ENCODE measurements around the gene KSR2.

Gene KSR2

DNA sequence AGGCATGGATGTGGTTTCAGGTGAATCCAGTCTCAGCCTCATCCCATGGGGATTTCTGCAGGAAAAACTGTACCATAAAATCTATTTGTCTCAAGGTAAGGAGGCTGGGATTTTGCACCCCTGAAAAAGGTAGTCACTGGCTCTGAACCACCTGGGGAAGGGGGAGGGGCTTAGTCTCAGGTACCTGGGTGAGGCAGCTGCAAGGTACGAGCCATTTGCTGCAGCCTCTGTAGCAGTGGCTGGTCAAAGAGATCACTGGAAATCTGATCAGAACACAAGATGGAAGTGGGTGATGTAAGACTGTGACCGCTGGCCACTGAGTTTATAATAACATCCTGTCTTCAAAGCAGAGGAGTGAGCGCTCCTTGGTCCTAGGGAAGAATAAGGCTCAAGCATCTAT, 397.5 kb downstream of the KSR2 start:
- no peak for DNase-seq

DNA sequence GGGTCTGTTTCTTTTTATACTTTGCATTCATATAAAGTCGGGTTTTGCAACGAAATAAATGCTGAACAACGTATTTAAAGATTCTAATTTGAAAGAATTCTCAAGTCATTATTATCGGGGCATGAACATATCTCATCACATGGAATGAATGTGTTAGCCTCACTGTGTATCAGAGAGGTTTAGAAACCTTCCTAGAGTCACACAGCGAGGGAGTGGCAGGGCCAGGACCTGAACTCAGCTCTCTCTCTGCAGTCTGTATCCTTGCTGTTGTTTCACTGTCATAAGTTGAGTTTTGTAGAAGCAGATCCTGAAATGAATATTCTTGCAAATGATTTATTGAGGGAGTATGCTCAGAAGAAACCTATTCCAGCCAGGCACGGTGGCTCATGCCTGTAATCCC, 398.2 kb downstream of the KSR2 start:
- no peak for DNase-seq

DNA sequence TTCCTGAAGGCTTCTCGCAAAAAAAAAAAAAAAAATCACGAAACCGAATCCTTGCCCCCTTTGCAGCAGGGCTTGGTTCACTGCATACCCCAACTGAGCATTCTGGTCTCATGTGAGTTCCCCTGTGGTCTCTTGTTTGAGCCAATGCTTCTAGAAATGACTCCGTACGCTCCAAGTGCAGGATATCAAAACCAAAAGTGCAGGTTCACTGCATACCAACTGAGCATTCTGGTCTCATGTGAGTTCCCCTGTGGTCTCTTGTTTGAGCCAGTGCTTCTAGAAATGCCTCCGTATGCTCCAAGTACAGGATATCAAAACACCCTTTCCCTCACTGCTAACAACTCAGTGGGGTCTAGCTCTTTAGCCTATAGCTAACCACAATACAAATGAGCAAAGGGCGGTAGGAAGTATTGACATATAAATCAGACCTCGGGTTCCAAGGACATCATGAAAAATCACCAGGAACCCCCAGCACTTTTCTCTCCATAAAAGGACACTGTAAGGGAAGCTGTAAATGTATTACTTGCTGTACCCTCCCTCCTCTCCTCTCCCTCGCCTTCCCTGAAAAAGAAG, 401.1 kb downstream of the KSR2 start:
- no peak for DNase-seq

DNA sequence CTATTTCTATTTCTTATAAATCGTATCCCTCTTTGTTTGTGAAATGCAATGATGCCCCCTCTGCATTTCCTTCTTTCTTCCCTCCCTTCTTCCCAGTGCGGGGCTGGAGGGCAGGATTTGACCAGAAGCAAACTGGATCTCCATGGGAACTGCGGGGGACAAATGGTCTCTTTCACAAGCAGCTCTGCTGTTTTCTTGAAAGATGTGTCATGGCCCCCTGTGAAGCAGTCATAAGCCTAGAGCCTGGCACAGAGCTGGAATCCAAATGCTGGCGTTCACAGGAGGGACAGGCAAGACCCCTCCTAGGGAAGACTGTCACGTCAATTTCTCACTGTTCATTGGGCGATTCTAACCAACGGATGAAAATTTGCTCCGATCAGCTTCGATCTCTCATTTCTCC, 403.9 kb downstream of the KSR2 start:
- peak; percentile 43 for DNase-seq

DNA sequence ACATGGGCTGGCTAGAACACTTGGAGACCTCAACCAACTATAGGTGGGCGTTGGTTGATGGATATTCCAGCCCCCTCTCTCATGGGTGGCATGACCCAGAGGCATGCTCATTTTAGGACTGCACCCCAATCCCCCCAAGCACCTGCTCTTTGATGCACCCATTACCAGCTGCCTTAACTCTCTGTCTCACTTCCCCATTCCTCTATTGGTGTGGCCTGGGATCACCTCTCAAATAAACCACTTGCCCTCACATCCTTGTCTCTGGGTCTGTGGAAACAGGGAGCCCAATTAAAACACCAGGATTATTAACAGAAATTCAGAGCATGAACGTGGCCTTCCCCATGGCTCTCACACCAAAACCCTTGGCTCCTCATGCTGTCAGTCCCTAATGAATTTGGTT, 405.1 kb downstream of the KSR2 start:
- no peak for DNase-seq

DNA sequence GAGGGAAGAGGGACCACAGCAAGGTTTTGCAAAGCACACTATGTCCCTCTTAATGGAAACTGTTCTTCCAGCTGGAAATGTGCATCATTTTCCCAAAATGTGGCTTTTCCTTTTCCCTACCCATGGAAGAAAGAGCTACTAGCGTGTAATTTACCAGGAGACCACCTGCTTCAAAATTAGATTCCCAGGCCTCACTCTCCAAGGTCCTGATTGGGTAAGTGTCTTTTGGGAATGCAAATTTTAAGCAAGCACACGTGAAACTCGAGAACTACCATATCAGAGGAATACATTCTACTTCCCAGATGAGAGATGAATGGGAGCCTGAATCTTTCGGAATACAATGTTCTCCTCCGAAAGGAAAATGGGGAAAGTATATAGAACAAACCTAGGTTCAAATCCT, 405.8 kb downstream of the KSR2 start:
- DNase-seq: no peak

DNA sequence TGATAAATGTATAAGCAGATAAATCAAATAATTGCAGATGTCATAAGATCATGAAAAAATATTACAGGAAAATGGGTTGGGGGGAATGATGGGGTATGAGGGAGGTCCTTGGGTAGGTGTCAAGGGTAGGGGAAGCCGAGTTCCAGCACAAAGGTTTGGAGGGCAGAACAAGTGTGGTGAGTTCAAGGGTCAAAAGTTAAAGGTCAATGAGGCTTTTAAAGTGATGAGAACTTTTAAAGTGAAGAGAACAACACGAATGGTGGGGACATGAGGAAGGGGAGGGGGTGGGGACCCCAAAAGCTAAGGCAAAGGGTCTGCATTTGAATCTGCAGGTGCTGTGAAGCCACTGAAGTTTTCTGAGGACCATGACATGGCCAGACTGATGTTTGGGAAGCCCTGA, 406.8 kb downstream of the KSR2 start:
- no peak for DNase-seq

DNA sequence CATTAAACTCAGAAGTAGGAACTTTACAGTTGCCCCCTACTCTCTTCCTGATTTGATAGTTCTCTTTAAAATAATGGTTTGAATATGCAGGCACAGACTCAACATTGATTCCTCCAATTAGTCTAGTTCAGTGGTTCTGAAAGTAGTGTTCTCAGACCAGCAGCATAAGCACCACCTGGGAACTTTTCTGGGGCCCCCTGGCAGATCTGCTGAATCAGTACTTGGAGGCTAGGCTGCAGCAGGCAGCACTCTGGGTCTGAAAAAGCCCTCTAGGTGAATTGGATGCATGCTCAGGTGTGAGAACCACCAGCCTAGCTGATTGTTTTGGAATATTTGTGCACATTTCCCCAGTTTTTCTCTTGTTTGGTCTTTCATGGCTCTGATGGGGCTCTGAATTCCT, 408.8 kb downstream of the KSR2 start:
- DNase-seq: no peak

DNA sequence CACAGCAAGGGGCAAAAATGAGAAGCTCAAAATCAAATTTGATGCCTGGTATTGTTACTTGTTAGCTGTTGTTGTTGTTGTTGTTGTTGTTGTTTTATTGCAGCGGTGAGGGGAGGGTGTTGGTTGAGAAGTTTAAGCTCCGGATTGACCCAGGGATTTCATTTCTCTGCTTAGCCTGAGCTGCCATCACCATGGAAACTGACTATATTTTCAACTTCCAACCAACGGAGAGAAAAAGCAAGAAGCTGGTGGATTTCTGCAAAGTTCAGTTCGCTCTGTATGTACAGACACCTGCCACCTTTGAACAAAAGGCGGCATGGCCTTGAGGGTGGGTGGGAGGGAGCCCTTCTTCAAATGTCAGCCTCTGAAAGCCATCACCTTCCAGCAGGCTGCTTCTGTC, 412.9 kb downstream of the KSR2 start:
- no peak for DNase-seq

DNA sequence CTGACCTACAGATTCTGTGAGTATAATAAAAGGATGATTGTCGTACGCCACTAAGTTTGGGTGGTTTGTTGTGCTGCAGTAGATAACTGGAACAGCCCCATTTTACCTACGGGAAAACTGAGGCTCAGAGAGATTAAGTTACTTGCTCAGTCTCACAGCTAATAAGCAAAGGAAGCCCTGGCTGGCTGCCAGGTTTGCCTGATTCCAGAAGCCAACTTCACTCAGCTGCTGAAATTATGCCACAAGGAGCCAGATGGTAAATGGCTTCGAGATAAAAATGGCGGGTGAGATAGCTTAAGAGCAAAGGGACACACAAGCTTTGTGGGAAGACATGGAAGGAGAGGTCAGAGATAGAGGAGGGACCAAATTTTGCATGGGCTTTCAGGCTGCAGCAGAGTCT, 415.8 kb downstream of the KSR2 start:
- DNase-seq: no peak

DNA sequence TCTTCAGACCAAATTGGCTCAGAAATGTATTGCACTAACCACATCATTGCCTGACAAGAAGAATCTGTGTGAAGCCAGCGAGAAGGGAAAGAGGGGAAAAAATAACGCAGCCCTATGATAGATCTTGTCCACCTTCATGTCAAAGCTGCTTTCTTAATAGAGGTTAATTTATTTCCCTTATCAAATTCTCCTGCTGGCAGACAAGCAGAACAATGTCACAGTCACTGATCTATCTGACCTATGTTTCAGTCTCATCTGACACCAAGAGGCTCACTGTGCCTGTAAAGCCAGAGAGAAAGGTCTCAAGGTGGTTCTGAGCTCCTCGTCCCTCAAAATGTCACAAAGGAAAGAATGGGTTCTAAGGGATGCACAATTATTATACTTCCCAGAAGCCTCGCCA, 417.1 kb downstream of the KSR2 start:
- DNase-seq: no peak

DNA sequence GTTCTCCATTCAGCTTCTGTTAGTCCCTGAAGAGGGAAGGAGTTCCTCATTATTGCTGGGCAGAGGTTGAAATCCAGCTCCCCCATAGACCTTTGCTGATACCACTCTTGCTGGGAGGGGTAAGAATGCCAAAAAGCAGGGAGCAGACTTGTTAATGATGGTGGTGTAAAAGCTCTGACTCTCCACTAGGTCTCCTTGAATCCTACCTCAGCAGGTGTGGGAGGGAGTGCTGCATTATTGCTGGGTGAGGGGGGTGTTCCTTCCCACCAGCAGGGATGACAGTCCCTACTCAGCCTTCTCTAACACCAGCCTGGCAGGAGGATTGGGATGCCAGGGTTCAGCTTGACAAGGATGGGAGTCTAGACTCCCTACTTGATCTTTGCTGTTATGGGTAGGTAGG, 421.6 kb downstream of the KSR2 start:
- DNase-seq: no peak

DNA sequence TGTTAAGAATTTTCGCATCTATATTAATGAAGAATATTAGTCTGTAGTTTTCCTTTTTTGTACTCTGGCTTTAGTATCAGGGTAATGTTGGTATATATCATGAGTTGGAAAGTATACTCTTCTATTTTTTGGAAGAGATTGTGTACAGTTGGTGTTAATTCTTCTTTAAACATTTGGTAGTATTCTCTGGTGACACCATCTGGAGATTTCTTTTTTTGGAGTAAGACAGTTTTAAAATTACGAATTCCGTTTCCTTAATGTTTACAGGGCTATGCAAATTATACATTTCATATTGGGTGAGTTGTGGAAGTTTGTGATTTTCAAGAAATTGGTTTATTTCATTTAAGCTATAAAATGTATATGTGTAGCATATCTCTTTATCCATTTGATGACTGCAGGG, 423.6 kb downstream of the KSR2 start:
- DNase-seq: no peak

DNA sequence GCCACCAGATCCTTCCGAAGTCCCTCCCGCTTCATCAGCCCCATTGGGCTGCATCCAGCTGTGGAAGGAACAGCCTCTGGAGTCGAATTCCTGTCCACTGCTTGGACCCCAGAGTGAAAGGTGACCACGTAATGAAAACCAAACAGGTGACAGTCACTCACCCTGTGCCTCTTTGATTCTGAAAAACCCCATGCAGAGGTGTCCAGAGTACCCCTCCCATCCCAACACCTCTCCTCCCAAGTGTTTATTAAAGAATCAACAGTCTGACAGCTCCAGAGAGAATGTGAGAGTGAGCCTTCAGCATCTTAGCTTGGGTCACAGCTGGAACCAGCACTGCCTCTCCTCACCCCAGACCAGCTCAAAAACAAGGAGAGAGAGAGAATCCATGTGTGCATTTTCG, 428.8 kb downstream of the KSR2 start:
- DNase-seq: no peak

DNA sequence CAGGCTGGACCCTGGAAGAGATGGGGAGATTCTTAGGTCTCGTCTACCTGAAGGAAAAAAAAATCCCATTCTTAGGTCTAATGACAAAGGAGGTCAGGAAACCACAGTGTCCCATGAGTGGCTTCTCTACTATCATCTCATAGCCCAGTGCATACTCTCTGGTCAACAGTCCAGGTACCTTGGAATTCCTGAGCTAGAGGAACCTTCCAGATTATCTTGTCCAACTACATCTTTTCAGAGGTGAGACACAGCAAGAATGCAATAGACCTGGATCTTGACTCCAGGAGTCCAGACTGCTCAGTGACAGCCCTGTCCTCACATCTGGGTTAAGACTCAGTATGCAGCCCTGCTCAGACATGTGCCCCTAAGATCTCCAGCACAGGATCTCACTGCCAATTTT, 429.9 kb downstream of the KSR2 start:
- DNase-seq: no peak

DNA sequence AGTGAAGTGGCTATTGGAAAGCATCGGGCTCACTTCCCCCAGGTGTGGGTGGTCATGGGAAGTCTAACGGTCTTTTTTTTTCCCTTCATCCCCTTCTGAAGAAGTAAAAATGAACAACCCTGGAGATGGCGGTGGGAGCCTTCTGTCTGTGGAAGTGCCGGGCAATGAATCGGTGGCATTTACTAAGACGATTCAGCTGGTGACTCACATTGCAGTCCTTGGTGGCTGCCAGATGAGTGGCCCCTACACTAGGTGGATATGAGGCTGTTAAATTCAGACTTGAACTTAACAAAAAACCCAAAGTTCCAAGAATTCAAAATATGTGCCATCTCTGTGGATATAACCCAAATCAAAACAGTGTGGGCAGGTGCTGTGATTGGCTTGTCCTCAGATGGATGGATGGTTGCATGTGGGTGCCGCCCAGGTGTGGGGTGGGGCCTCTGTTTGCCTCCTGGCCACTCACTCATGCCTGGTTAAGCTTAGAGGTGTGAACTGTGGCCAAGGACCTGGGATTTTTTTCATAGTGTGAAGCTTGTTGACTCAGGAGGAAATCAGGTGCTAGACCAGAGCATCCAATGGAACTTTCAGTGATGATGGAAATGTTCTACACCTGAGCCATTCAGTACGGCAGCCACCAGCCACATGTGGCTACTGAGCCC, 430.6 kb downstream of the KSR2 start:
- no peak for DNase-seq

DNA sequence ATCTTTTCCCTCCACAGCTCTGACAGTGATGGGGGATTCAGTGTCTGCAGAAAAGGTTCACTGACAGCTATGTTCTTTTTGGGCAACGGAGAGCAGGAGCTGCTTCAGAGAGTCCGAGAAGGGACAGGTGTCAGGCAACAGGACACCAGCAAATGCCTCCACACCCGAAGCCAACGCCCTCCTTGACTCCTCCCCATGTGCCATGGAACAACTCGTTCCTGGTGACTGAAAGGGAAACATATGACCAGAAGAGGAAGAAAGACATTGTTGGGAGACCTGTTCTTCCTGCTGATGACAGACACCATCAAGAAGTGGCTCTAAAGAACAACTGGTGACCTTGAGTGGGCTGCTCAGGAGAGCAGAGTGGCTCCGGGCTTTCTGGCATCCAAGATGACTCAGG, 435.1 kb downstream of the KSR2 start:
- no peak for DNase-seq

DNA sequence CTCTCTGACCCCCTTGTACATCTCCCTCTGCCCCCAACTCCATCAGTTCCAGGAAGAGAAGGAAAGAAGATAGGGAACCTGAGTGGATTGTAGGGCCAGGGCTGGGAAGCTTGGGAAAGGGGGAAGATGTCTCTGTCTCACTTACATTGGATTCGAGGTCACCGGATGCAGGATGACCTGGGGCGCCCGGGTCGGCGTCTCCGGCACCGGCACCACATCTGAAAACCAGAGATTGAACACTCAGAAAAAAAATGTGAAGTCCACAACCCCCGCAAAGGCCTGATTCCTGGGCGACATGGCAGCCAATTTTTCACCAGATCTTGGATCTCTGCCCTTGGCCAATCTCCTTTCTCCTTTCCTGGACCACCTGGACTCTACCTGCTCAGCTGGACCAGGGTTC, 438.0 kb downstream of the KSR2 start:
- no peak for DNase-seq

DNA sequence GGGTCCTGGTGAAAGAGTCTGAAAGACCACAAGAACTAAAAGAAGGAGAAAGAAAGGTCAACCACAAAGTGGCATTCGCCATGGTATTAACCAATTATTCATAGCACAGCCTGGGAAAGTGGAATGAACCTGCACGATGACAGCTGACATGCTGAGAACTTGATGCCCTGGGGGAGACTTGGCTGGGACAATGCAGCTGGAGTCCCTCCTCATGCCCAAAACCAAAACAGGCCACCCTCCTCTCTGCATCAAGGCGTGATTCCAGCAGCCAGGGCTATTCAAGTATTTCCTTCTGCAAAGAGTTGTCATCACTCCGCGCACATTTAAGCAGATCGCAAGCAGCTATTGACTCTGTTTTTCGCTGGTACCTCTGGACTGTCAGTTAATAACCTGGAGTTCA, 440.3 kb downstream of the KSR2 start:
- DNase-seq: no peak

DNA sequence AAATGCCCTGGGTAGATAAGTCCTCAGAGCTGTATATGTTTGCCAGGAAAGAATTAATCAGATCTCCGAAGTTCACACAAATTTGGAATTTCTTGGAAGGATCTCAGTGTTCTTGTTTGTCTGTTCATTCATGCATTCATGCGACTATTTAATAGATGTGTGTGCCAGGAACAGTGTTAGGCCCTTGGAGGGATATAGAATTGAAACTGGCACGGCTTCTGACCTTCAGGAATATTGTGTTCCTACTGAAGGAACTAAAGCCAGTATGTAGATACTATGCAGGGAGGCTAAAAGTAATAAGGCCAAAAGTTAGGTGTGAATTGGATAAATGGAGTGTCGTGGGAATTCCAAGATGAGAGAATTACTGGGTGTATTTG, 441.3 kb downstream of the KSR2 start:
- DNase-seq: no peak

DNA sequence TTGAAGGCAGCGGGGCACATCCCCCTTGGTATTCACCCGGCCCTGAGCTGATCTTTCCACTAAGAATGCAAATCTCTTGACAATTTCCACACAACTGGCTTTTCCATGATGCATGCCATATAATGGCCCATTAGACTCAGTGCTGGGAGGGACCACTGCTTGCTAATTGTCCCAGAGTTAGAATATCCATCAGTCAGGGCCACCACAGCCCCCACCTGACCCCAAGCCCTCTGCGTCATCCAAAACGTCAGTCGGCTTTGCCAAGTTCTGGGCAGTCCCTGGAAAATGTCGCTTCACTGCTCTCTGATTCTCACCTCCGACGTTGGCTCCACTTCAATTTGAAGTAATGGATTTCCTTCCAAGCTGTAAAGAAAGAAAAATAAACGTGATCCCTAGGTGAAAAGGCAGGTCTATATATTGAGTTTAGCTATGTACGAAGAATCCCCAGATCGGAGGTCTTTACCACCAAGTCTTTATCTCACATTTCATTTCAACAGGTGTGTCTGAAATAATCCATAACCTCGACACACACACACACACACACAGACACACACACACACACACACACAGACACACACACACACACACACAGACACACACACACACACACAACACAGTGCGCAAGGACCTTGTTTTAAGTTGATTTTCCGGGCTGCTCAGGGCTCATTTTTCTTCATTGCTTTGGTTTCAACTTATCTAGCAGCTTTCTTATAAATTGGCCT, 441.9 kb downstream of the KSR2 start:
- DNase-seq: no peak

DNA sequence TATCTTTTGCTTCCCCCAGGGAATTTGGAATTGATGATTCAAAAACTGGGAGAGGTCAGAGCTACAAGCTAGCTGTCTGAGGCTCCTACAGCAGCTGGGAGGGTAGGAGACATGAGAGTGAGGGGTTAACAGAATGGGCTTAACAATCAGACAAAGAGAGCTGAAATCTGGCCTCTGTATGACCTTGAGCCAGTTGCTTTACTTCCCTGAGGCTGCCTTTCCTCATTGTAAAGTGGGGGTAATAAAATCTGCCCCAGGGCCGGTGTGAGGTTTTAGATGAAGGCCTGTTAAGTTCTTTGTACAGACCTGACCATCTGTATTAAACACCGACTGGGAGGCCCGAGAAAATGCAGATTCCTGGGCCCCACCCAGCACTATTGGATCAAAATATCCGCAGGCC, 443.0 kb downstream of the KSR2 start:
- no peak for DNase-seq

DNA sequence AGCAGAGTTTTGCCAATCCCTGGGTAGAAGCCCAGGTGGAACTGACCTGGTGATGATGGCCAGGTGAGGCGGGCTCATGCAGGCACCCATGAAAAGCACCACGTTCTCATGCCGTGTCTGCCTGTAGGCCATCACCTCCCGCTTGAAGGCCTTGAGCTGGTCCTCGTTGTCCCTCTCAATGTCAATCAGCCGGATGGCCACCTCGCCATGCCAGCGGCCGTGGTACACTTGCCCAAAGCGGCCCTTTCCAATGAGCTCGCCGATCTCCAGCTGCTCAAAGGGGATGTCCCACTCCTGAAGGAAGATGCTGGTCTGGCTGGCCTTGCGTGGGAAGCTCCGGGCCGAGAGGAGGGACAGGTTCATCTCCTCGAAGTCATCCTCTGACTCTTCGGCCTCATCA, 444.0 kb downstream of the KSR2 start:
- DNase-seq: no peak

DNA sequence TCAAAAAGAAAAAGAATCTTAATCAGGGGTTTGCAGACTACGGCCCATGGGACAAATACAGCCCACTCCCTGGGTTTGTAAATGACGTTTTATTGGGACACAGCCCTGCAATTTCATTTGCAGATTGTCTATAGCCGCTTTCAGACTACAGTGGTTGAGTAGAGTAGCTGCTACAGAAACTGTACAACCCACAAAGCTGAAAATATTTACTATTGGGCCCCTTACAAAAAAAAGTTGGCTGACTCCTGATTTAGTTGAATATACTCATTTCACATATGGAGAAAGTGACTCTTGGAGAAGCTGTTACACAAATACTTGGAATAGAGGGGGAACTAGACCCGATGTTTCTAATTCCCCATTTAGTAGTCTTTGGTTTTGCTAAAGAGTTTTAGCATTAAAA, 444.8 kb downstream of the KSR2 start:
- no peak for DNase-seq

DNA sequence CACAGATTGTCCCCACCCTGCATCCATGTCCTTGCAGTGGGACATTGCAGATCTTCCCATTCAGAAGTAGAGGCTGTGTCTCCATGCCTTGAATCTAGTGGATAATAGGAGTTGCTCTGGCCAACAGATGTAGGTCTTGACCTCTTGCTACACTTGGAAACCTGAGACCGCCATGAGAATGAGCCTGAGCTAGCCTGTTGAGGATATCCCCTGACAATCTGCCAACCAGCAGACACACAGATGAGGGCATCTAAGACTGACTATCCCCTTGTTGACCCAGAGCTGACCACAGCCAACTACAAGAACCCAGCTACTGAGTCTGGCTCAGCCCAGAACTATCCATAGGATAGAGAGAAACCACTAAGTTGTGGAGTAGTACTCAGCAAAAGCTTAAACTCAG, 446.2 kb downstream of the KSR2 start:
- no peak for DNase-seq

Data from fibroblast of skin of back (primary cell).